Measurements from ENCODE around the gene COASY.
A peak's percentile ranks its signal among the peaks of the same experiment; 100 is the strongest.

The COASY gene

DNA sequence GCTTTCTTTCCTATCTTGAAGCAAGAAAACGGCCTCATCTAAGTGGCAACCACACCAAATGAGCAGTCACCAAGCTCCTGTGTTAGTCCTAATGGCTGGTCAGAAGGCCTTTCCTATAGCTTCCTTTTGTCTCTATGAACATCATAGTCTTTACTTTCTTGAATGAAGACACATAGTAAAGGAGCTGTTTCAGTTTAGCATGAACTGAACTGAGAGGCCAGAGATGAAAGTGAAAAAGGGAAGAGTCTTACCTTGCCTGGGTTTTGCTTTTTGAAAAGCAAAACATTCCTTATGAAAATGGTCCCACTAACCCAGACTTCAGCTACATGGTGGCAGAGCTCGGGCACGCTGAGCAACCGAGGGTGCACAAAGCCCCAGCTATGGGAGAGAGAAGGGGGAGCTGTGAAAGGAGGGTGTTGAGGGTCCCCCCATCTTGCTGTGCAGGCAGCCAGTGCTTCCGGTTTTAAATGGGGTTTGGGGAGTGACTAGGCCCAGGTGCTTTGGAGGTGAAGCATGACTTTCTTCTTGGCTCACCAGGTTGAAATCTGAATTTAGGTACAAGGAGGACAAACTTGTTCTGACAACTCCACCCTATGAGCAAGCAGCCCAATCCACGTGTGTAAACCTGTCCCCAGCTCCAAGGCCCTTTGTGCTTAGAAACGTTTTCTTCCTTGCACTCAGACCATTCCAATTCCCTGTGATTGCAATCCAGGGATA is 24.7 kb downstream of the COASY start:
- H3K4me3 ChIP-seq (ENCODE audit: low read depth, low read length) = no peak overlapping the region
- TF ChIP-seq CTCF (conservative IDR thresholded peaks at IDR 0.05; ENCODE audit: low read depth, low read length) = no peak
- DNase-seq (ENCODE audit: low read depth) = no peak

- DNase-seq (ENCODE audit: low read depth) = no peak
- TF ChIP-seq CTCF (conservative IDR thresholded peaks at IDR 0.05; ENCODE audit: low read depth, low read length) = no peak
- H3K4me3 ChIP-seq (ENCODE audit: low read depth, low read length) = no peak overlapping the region
Observed at GRCh38 chr17:42590886-42591285, 28.9 kb downstream of the COASY start.

- TF ChIP-seq CTCF (conservative IDR thresholded peaks at IDR 0.05; ENCODE audit: low read depth, low read length) = no peak
- H3K4me3 ChIP-seq (ENCODE audit: low read depth, low read length) = no peak overlapping the region
- DNase-seq (ENCODE audit: low read depth) = no peak
Observed at GRCh38 chr17:42591411-42591810, 29.5 kb downstream of the COASY start.

- no peak for TF ChIP-seq CTCF (conservative IDR thresholded peaks at IDR 0.05; ENCODE audit: low read depth, low read length)
- H3K4me3 ChIP-seq (ENCODE audit: low read depth, low read length) = no peak overlapping the region
- DNase-seq (ENCODE audit: low read depth) = no peak
Observed at GRCh38 chr17:42596386-42596785, 34.4 kb downstream of the COASY start.

DNA sequence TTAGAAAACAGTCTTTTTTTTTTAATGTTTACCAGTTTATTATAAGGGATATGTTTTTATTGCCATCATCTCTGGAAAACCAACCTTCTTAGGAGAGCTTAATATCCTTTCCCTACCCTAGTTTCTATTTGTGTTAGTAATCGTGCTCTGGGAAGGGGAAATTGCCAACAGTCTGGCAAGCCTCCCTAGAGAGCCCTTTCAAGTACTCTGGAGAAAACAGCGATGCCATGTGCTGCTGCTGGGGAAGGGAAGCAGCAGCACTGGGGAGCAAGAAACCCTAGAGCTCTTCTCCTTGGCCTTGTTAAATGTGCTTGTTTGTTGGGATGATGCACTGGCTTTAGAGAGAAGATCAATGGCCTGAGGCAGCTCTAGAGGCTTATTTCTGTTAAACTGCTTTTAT is 37.0 kb downstream of the COASY start:
- DNase-seq (ENCODE audit: low read depth) = no peak
- TF ChIP-seq CTCF (conservative IDR thresholded peaks at IDR 0.05; ENCODE audit: low read depth, low read length) = no peak
- no peak overlapping the region for H3K4me3 ChIP-seq (ENCODE audit: low read depth, low read length)

DNA sequence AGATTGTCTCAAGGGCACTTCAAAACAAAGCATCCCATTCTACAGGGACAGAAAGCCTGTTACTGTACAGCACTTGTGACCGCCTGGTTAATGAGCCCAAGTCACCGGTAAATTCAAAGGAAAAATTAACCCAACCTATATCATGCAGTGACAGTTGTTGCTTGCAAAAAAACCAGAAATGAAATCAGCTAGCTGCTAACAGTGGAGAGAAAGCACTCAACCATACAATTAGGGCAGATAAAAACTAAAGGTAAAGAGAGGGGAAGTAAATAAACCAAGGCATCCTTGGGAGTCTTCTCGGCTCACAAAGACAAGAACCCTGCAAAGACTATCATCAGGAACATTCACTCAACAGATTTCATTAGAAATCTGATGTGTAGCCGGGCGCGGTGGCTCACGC is 41.4 kb downstream of the COASY start:
- DNase-seq (ENCODE audit: low read depth) = no peak
- H3K4me3 ChIP-seq (ENCODE audit: low read depth, low read length) = no peak overlapping the region
- TF ChIP-seq CTCF (conservative IDR thresholded peaks at IDR 0.05; ENCODE audit: low read depth, low read length) = no peak

DNA sequence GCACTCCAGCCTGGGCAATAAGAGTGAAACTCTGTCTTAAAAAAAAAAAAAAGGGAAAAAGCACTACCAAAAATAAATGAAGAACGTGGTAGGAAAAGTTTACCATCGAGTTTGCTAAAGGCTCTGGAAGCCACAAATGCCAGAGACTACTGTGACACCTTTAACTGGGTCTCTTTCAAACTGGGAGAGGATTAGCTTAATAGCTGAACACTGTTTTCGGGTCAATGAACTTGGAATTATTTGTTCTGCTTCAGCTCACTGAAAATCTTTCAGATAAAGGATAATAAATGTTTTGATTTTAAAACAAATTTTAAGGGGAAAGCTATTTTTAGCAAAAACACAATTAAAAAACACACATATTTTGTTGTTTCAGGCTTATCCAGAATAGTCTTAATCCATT is 45.8 kb downstream of the COASY start:
- TF ChIP-seq CTCF (conservative IDR thresholded peaks at IDR 0.05; ENCODE audit: low read depth, low read length) = no peak
- no peak for DNase-seq (ENCODE audit: low read depth)
- peak overlapping the region; percentile 96 for H3K4me3 ChIP-seq (ENCODE audit: low read depth, low read length)

Data from choroid plexus epithelial cell (primary cell).